Neutrophil (primary cell): ENCODE data around the gene HIPK2.

Experiments
- H3K27ac ChIP-seq: fragments of 200-600 bp; sonication (generic); 2 replicates; pipeline ENCODE4 v1.5.1; 2016; ENCODE audit warnings: mild to moderate bottlenecking, moderate library complexity
- H3K27me3 ChIP-seq: fragments of 200-600 bp; sonication (generic); 2 replicates; pipeline ENCODE4 v1.6.0; 2016; ENCODE audit warnings: mild to moderate bottlenecking
- H3K36me3 ChIP-seq: fragments of 200-600 bp; sonication (generic); 2 replicates; pipeline ENCODE4 v1.5.1; 2017
- H3K4me1 ChIP-seq, 2 experiments: fragments of 200-600 bp in 1 of 2; sonication (generic) in 1 of 2; 1 replicate in 1 of 2; 2 replicates in 1 of 2; pipeline versions ENCODE4 v1.5.1 to v1.6.1; 2013 to 2016; ENCODE audit warnings: low read depth in 1 of 2, low read length in 1 of 2, mild to moderate bottlenecking in 1 of 2, moderate library complexity in 1 of 2; ENCODE audit not compliant: control insufficient read depth in 1 of 2, insufficient read depth in 1 of 2
- H3K4me3 ChIP-seq, 2 experiments: fragments of 200-600 bp in 1 of 2; sonication (generic) in 1 of 2; 1 replicate in 1 of 2; 2 replicates in 1 of 2; pipeline ENCODE4 v1.5.1; 2013 to 2016; ENCODE audit warnings: low read depth in 1 of 2, low read length in 1 of 2, mild to moderate bottlenecking in 1 of 2, moderate library complexity in 1 of 2
- H3K9me3 ChIP-seq: fragments of 200-600 bp; sonication (generic); 2 replicates; pipeline ENCODE4 v1.5.1; 2016
- CTCF ChIP-seq: fragments of 200-600 bp; sonication (generic); IDR thresholded peaks from 2 replicates; pipeline ENCODE4 v1.5.1; 2016; ENCODE audit warnings: antibody characterized with exemption

HIPK2 gene

GRCh38 chr7:139620676-139621344 lies 157.0 kb downstream of the HIPK2 start:
- peak; percentile 19 for TF ChIP-seq CTCF
- no peak overlapping the region for H3K4me3 ChIP-seq
- H3K27ac ChIP-seq, result no peak overlapping the region
- H3K27me3 ChIP-seq, result no peaks in the 10 kb centered on the region
- no peaks in the 10 kb centered on the region for H3K4me1 ChIP-seq
- H3K9me3 ChIP-seq, result no peaks in the 10 kb centered on the region
- peaks cover 97% of the 10 kb centered on the region for H3K36me3 ChIP-seq

- no peaks in the 10 kb centered on the region for H3K27me3 ChIP-seq
- no peak for TF ChIP-seq CTCF
- H3K36me3 ChIP-seq, result peaks cover 97% of the 10 kb centered on the region
- no peak overlapping the region for H3K27ac ChIP-seq
- H3K4me1 ChIP-seq, result no peaks in the 10 kb centered on the region
- no peak overlapping the region for H3K4me3 ChIP-seq
- H3K9me3 ChIP-seq, result no peaks in the 10 kb centered on the region
These were observed 158.5 kb downstream of the HIPK2 start for GRCh38 chr7:139619367-139619657.

- no peaks in the 10 kb centered on the region for H3K4me1 ChIP-seq
- TF ChIP-seq CTCF, result no peak
- no peaks in the 10 kb centered on the region for H3K27me3 ChIP-seq
- H3K36me3 ChIP-seq, result peaks cover 97% of the 10 kb centered on the region
- no peak overlapping the region for H3K27ac ChIP-seq
- H3K9me3 ChIP-seq, result no peaks in the 10 kb centered on the region
- no peak overlapping the region for H3K4me3 ChIP-seq
These were observed 159.1 kb downstream of the HIPK2 start for GRCh38 chr7:139618482-139619366.

- H3K36me3 ChIP-seq, result peaks cover 97% of the 10 kb centered on the region
- H3K27ac ChIP-seq, result no peak overlapping the region
- TF ChIP-seq CTCF, result no peak
- no peaks in the 10 kb centered on the region for H3K4me1 ChIP-seq
- no peak overlapping the region for H3K4me3 ChIP-seq
- H3K9me3 ChIP-seq, result no peaks in the 10 kb centered on the region
- no peaks in the 10 kb centered on the region for H3K27me3 ChIP-seq
These were observed 160.7 kb downstream of the HIPK2 start for GRCh38 chr7:139617074-139617473.

GRCh38 chr7:139614886-139615285 lies 162.9 kb downstream of the HIPK2 start:
- no peak overlapping the region for H3K27ac ChIP-seq

More at GRCh38 chr7:139614886-139615285, 162.9 kb downstream of the HIPK2 start:
- Histone ChIP-seq H3K36me3 (peaks cover 99% of the 10 kb centered on the region), H3K9me3 (no peaks in the 10 kb centered on the region), H3K27me3 (no peaks in the 10 kb centered on the region), H3K4me3 (no peak overlapping the region), H3K4me1 (no peaks in the 10 kb centered on the region)
- no peak for TF ChIP-seq CTCF
